K562 (cell line): Measurements from ENCODE around the gene CEBPE. TPM values are rescaled to one million over a fixed set of nuclear protein-coding genes. Genes with fewer than 3 reads are reported as not detected.

Experiments used
- ATAC-seq: fragments of 200-7000 bp; cut with Tn5 transposase; 3 replicates; pipeline ENCODE4 v1.9.1; 2020; ENCODE audit warnings: moderate library complexity
- BruUV-seq: library from RNA; stranded (reverse); fragments of 400-500 nt; replicated peaks from 2 replicates; lab custom pipeline; 2021; lab: Mats Ljungman, UMichigan
- CTCF ChIA-PET: fragments of 300-600 bp; formaldehyde crosslinking; extraction: SDS; loops from one replicate; lab custom pipeline; 2021; ENCODE audit warnings: low intra/inter-chr PET ratio; lab: Yijun Ruan, JAX
- POLR2A ChIA-PET: fragments of 300-600, 350-650 bp; sonication (Branson Sonifier 250); formaldehyde crosslinking; extraction: SDS; loops from one replicate; lab custom pipeline; 2021; ENCODE audit warnings: antibody characterized with exemption, inconsistent platforms; lab: Yijun Ruan, JAX
- DNase-seq, 4 experiments: peaks; one replicate each; pipeline versions ENCODE4 v3.0.0 to v3.0.0-alpha.2; 2011 to 2018; ENCODE audit warnings: low spot score in 3 of 4, mixed read lengths in 3 of 4; ENCODE audit errors: extremely low read depth in 1 of 4
- FAIRE-seq: peaks from 2 replicates; lab custom pipeline; 2011; peaks lifted over from hg19 to GRCh38; lab: Jason Lieb, UNC
- H2AFZ ChIP-seq: 2 replicates; pipeline ENCODE4 v1.6.0; 2011; ENCODE audit warnings: low read depth, low read length, control low read depth, inconsistent platforms
- H3K27ac ChIP-seq: fragments of 200-600 bp; 3 replicates; pipeline ENCODE4 v1.8.0; 2011; ENCODE audit warnings: low read depth, mild to moderate bottlenecking, control low read depth, inconsistent platforms, low read length, moderate library complexity, mixed read lengths; ENCODE audit errors: extremely low read depth
- H3K27me3 ChIP-seq, 2 experiments: fragments of 300-600 bp in 1 of 2; 2 replicates in 1 of 2; 3 replicates in 1 of 2; pipeline versions ENCODE4 v1.6.0 to v1.8.0; 2011; ENCODE audit warnings: inconsistent platforms in 2 of 2, low read length in 2 of 2, mild to moderate bottlenecking in 1 of 2, mixed read lengths in 1 of 2, moderate library complexity in 1 of 2; ENCODE audit not compliant: control insufficient read depth in 2 of 2, insufficient read depth in 2 of 2
- H3K36me3 ChIP-seq: fragments of 300-600 bp; 3 replicates; pipeline ENCODE4 v1.8.0; 2011; ENCODE audit warnings: mild to moderate bottlenecking, low read length, inconsistent platforms; ENCODE audit not compliant: control insufficient read depth, insufficient read depth
- H3K4me1 ChIP-seq, 2 experiments: fragments of 200-600 bp in 1 of 2; replicated peaks in 1 of 2; 2 replicates in 1 of 2; 3 replicates in 1 of 2; pipeline versions ENCODE4 v1.5.1 to v1.8.0; 2011; ENCODE audit warnings: inconsistent platforms in 2 of 2, low read length in 2 of 2, mild to moderate bottlenecking in 1 of 2, mixed read lengths in 1 of 2, moderate library complexity in 1 of 2; ENCODE audit not compliant: control insufficient read depth in 2 of 2, insufficient read depth in 2 of 2
- H3K4me2 ChIP-seq: 2 replicates; pipeline ENCODE4 v1.6.1; 2011; ENCODE audit warnings: low read length, control low read depth, inconsistent platforms, mixed read lengths; ENCODE audit not compliant: insufficient read depth
- H3K4me3 ChIP-seq: fragments of 200-600 bp; sonication (generic), shearing (Covaris generic); 2 replicates; pipeline ENCODE4 v1.5.1; 2016; ENCODE audit warnings: control low read depth, inconsistent platforms
- H3K79me2 ChIP-seq: fragments of 200-600 bp; 3 replicates; pipeline ENCODE4 v1.8.0; 2011; ENCODE audit warnings: low read length, inconsistent platforms; ENCODE audit not compliant: control insufficient read depth, insufficient read depth
- H3K9ac ChIP-seq, 2 experiments: 2 replicates each; pipeline versions ENCODE4 v1.6.0 to v1.6.1; 2011; ENCODE audit warnings: low read depth in 2 of 2, low read length in 2 of 2, control low read depth in 1 of 2, inconsistent platforms in 1 of 2, mild to moderate bottlenecking in 1 of 2, mixed read lengths in 1 of 2; ENCODE audit not compliant: insufficient read depth in 1 of 2
- H3K9me1 ChIP-seq: one replicate; pipeline ENCODE4 v1.6.0; 2011; ENCODE audit warnings: inconsistent platforms, mild to moderate bottlenecking, low read length, moderate library complexity; ENCODE audit not compliant: control insufficient read depth, insufficient read depth
- H3K9me3 ChIP-seq: replicated peaks from 2 replicates; pipeline ENCODE4 v1.5.1; 2011; ENCODE audit warnings: low read depth, low read length, inconsistent platforms; ENCODE audit not compliant: control insufficient read depth, insufficient read depth
- H4K20me1 ChIP-seq: replicated peaks from 2 replicates; pipeline ENCODE4 v1.6.1; 2011; ENCODE audit warnings: low read length, inconsistent platforms, mixed read lengths; ENCODE audit not compliant: control insufficient read depth, insufficient read depth
- BRF1 ChIP-seq: IDR thresholded peaks from 3 replicates; pipeline ENCODE4 v1.6.1; 2011; ENCODE audit warnings: borderline replicate concordance, mild to moderate bottlenecking; ENCODE audit not compliant: insufficient read length; ENCODE audit errors: extremely low read depth
- RBM25 ChIP-seq: fragments of 200-400 bp; formaldehyde crosslinking; IDR thresholded peaks from 2 replicates; pipeline ENCODE4 v1.6.1; 2018; ENCODE audit warnings: low read length, low read depth, moderate library complexity; ENCODE audit not compliant: severe bottlenecking
- ZBTB33 ChIP-seq: sonication (generic); formaldehyde crosslinking; IDR thresholded peaks from 2 replicates; pipeline ENCODE4 v1.8.1; 2023; ENCODE audit warnings: mild to moderate bottlenecking, missing genetic modification reagents
- WGBS: fragments of 100-300 bp; shearing (Covaris generic); methylation state at CpG from one replicate; pipeline ENCODE4 v1.1.6; 2016; ENCODE audit warnings: low coverage, mixed read lengths; ENCODE audit not compliant: insufficient coverage; ENCODE audit errors: missing lambda C conversion rate; 5-methylcytosine and 5-hydroxymethylcytosine counted together
- in situ Hi-C: fragments of 300-500 bp; cut with MboI; formaldehyde crosslinking; loops from 4 replicates; pipeline ENCODE4 v1.15.0; 2018; ENCODE audit warnings: inconsistent platforms, mixed read lengths
- intact Hi-C: fragments of 100-400 bp; cut with micrococcal nuclease; formaldehyde crosslinking; loops from 2 replicates; pipeline ENCODE4 v1.14.2; 2022
- polyA plus RNA-seq, 8 experiments: library from polyadenylated mRNA; depleted of rRNA in 4 of 8; stranded (reverse) in 5 of 8; unstranded in 3 of 8; fragments of >200 nt; fragmentation: Nextera tagmentation in 2 of 8; fragmentation: Illumina TruSeq in 1 of 8; extraction: Ambion mirVana in 2 of 8; extraction: Trizol in 1 of 8; gene quantifications; 2 replicates each; pipeline versions ENCODE4 v1.2.1 to v1.2.3, GENCODE V29; 2011 to 2014; ENCODE audit warnings: inconsistent platforms in 1 of 8, missing spikeins in 1 of 8
- total RNA-seq, 7 experiments: library from RNA; depleted of rRNA in 6 of 7; stranded (reverse); fragments of >200 nt in 6 of 7; fragmentation: Illumina TruSeq in 2 of 7; extraction: Trizol in 2 of 7; gene quantifications; 2 replicates each; pipeline versions ENCODE4 v1.2.1 to v1.2.3, GENCODE V29; 2011 to 2021; ENCODE audit warnings: low replicate concordance in 1 of 7

The CEBPE gene
- total and polyA plus RNA-seq, 9 of the 15 experiments (the other 6 are each of a cell fraction or from before 2014, with no cell fraction given) = 0.09 to 0.15 (median 0.13) TPM; not detected in 6

- H3K27me3 ChIP-seq = no peaks in the 10 kb centered on the region
- FAIRE-seq (no peak), DNase-seq (no peak), ATAC-seq (no peak)
- no peak overlapping the region for H3K9ac ChIP-seq
- no peaks in the 10 kb centered on the region for H4K20me1 ChIP-seq
- ChIA-PET CTCF (no interaction called here), POLR2A (interaction anchor here (0.6 kb wide), 2 partner anchors 14 to 148 kb away, joined by 3 read pairs; no protein-coding TSS in a partner anchor)
- H3K4me1 ChIP-seq = peaks cover 36 to 55% of the 10 kb centered on the region in 2 experiments
- peak overlapping the region; percentile 12; the same call in 1 of the 2 replicates for H3K4me2 ChIP-seq
- no TSS peak for BruUV-seq
- WGBS = 92% methylated on average over 5 of the region's 5 CpGs
- in situ Hi-C loops = no loop called here
- intact Hi-C loops = no loop called here
- H3K4me3 ChIP-seq = no peak overlapping the region
- TF ChIP-seq ZBTB33 (CRISPR knock-in tag) (0 out of 2 replicates have a peak, but pooled peaks have one; percentile 33), RBM25 (peak; percentile 26), BRF1 (no peak)
- no peaks in the 10 kb centered on the region for H3K9me3 ChIP-seq
- no peaks in the 10 kb centered on the region for H3K9me1 ChIP-seq
- peak overlapping the region; percentile 28; the same call in 1 of the 2 replicates for H2AFZ ChIP-seq
- H3K36me3 ChIP-seq = no peaks in the 10 kb centered on the region; the same call in 2 of the 3 replicates
- no peak overlapping the region for H3K27ac ChIP-seq
- H3K79me2 ChIP-seq = peaks cover under 1% of the 10 kb centered on the region; the same call in 2 of the 3 replicates
Observed at GRCh38 chr14:23148591-23149249, 29.7 kb upstream of the CEBPE start.
